ENCODE results near the gene C1orf50.
"Not testable (repeated sequence)": the region's sequence is repeated elsewhere in the genome, so short reads cannot be mapped to it uniquely, and the experiment has no call there.

Gene C1orf50

DNA sequence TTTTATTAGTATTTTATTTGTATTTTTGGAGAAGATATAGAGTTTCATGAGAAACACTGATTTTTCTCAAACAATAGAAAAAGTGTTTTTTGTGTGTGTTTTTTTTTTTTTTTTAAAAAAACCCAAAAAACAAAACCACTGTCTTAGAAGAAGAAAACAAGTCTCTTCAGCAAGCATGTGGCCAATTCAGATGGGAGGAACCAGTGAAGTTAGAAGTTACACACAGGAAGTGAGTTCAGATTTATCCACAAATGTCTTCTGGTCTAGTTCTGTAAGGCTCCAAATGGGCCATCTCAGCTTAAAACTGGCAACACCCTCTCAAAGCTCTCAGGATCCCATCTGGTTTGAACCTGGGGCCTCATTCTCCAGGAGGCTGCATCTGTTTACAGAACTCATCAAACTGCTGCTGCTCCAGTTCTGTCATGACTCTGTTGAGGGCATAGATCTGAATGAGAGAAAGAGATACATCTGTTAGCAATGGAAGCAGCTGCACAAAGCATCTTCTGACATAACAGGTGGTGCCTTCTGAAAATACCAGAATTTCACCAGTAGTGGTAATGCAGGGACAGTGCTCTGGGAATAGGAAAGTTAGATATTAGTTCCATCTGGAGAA, 40.1 kb downstream of the C1orf50 start:
- no peaks in the 10 kb centered on the region for H3K27me3 ChIP-seq (ENCODE audit: insufficient read depth, poor library complexity, severe bottlenecking)
- no peak for TF ChIP-seq POLR2AphosphoS5 (IDR thresholded peaks at IDR 0.05; ENCODE audit: low read depth)
- TF ChIP-seq, protein P1, sequence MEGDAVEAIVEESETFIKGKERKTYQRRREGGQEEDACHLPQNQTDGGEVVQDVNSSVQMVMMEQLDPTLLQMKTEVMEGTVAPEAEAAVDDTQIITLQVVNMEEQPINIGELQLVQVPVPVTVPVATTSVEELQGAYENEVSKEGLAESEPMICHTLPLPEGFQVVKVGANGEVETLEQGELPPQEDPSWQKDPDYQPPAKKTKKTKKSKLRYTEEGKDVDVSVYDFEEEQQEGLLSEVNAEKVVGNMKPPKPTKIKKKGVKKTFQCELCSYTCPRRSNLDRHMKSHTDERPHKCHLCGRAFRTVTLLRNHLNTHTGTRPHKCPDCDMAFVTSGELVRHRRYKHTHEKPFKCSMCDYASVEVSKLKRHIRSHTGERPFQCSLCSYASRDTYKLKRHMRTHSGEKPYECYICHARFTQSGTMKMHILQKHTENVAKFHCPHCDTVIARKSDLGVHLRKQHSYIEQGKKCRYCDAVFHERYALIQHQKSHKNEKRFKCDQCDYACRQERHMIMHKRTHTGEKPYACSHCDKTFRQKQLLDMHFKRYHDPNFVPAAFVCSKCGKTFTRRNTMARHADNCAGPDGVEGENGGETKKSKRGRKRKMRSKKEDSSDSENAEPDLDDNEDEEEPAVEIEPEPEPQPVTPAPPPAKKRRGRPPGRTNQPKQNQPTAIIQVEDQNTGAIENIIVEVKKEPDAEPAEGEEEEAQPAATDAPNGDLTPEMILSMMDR (IDR thresholded peaks at IDR 0.05; ENCODE audit: insufficient read depth, low read length), result no peak
- TF ChIP-seq SPI1 (IDR thresholded peaks at IDR 0.05; ENCODE audit: borderline replicate concordance, low read depth), result no peak
- TF ChIP-seq, protein P2, sequence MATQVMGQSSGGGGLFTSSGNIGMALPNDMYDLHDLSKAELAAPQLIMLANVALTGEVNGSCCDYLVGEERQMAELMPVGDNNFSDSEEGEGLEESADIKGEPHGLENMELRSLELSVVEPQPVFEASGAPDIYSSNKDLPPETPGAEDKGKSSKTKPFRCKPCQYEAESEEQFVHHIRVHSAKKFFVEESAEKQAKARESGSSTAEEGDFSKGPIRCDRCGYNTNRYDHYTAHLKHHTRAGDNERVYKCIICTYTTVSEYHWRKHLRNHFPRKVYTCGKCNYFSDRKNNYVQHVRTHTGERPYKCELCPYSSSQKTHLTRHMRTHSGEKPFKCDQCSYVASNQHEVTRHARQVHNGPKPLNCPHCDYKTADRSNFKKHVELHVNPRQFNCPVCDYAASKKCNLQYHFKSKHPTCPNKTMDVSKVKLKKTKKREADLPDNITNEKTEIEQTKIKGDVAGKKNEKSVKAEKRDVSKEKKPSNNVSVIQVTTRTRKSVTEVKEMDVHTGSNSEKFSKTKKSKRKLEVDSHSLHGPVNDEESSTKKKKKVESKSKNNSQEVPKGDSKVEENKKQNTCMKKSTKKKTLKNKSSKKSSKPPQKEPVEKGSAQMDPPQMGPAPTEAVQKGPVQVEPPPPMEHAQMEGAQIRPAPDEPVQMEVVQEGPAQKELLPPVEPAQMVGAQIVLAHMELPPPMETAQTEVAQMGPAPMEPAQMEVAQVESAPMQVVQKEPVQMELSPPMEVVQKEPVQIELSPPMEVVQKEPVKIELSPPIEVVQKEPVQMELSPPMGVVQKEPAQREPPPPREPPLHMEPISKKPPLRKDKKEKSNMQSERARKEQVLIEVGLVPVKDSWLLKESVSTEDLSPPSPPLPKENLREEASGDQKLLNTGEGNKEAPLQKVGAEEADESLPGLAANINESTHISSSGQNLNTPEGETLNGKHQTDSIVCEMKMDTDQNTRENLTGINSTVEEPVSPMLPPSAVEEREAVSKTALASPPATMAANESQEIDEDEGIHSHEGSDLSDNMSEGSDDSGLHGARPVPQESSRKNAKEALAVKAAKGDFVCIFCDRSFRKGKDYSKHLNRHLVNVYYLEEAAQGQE (IDR thresholded peaks at IDR 0.05; ENCODE audit: insufficient replicate concordance, low read depth), result no peak
- no peak for TF ChIP-seq GABPA (IDR thresholded peaks at IDR 0.05; ENCODE audit: low read depth)
- no peak overlapping the region for H3K4me3 ChIP-seq (replicated peaks; ENCODE audit: insufficient read depth, low read length)
- no peak overlapping the region for H3K27ac ChIP-seq (replicated peaks)
- DNase-seq (ENCODE audit: low read depth in 1 of 2, low spot score in 1 of 2), result no peak

DNA sequence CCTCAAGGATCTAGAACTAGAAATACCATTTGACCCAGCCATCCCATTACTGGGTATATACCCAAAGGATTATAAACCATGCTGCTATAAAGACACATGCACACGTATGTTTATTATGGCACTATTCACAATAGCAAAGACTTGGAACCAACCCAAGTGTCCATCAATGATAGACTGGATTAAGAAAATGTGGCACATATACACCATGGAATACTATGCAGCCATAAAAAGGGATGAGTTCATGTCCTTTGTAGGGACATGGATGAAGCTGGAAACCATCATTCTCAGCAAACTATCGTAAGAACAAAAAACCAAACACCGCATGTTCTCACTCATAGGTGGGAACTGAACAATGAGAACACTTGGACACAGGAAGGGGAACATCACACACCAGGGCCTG, 47.8 kb downstream of the C1orf50 start:
- H3K27ac ChIP-seq (replicated peaks); H3K27me3 ChIP-seq (ENCODE audit: insufficient read depth, poor library complexity, severe bottlenecking); DNase-seq (ENCODE audit: low read depth in 1 of 2, low spot score in 1 of 2); H3K4me3 ChIP-seq (replicated peaks; ENCODE audit: insufficient read depth, low read length): not testable (repeated sequence)

DNA sequence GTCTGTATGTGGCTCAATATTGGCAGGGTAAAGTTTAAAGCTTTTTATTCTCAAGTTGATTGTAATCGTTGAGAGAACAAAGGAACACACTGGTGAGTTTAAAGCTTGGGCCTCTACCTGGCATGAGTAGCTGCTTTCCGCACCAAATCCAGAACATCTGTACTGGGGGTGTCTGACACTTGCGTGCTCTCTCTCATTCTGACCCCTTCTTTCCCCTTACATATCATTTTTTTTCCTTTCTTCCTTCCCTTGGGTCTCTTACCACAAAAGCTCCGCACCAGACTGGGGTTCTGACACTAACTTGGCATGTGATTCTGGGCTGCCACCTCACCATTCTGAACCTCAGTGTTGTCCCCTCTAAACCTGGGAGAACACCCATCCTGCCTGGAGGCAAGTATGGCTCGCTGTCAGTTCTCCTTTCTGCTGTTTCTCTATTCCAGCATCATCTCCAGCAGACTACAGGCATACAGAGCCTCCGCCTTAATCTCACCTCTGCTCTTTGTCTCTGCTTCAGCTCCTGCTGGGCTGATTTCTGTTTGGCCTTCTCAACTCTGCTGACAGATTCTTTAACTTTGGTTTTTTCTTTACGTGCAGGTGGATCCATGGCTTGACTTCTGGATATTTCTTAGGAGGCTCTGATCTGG, 49.0 kb downstream of the C1orf50 start:
- H3K27me3 ChIP-seq (ENCODE audit: insufficient read depth, poor library complexity, severe bottlenecking), result no peaks in the 10 kb centered on the region
- peak overlapping the region; percentile 59 for H3K4me3 ChIP-seq (replicated peaks; ENCODE audit: insufficient read depth, low read length)
- TF ChIP-seq, protein P2 (IDR thresholded peaks at IDR 0.05; ENCODE audit: insufficient replicate concordance, low read depth), result no peak
- TF ChIP-seq SPI1 (IDR thresholded peaks at IDR 0.05; ENCODE audit: borderline replicate concordance, low read depth), result peak; percentile 33; the same call in 1 of the 2 replicates
- peak in 1 of 2 experiments; percentile 15 for DNase-seq (ENCODE audit: low read depth in 1 of 2, low spot score in 1 of 2)
- peak overlapping the region; percentile 98 for H3K27ac ChIP-seq (replicated peaks)

DNA sequence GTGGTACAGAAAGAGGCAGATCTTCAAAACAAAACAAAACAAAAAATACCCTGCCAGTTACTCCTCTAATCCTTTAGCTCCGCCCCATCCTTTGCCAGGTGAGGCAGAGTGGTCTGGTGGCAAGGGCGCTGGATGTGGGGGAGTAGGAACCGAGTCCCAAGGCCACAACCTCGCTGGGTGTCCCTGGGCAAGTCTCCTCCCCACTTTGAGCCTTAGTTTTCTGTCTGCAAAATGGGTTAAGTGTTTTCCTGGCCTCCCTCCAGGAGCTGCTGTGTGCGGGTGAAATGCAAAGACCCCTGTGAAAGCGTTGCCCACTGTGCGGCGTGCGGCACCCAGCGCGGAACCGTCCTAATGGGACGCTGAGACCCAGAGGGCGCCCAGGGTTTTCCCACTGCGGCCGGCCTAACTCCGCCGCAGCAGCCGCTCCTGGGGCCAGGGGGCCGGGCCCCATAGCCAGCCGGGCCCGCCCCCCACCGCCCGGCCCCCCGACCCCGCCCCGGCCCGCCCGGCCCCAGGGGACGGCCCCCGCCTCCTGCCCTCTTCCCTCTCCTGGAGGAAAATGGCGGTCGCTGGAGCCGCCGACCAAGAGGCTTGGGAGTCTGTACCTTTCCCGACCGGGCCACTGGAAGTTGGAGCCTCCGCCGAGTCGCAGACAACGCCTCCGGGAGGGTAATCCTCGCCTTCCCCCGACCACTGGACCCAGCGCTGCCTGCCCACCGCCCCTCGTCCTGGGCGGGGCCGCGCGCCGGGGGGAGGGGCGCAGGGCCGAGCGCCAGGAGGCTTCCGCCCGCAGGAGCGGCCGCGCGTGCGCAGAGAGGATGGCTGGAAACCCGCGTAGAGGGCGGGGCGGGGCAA, 49.8 kb downstream of the C1orf50 start, which contains the start of the genes ERMAP and SVBP:
Gene ERMAP (plus strand): TSS at position 538 of the 855 bp plus-strand sequence. CDS start 13,327 bp downstream, outside the sequence.
Gene SVBP (minus strand): TSS at position 813 of the 855 bp plus-strand sequence. CDS start 853 bp downstream, outside the sequence.
- peak; percentile 69 to 88 for DNase-seq (ENCODE audit: low read depth in 1 of 2, low spot score in 1 of 2)
- TF ChIP-seq SPI1 (IDR thresholded peaks at IDR 0.05; ENCODE audit: borderline replicate concordance, low read depth), result no peak
- TF ChIP-seq POLR2AphosphoS5 (IDR thresholded peaks at IDR 0.05; ENCODE audit: low read depth), result peak; percentile 64
- TF ChIP-seq, protein P2 (IDR thresholded peaks at IDR 0.05; ENCODE audit: insufficient replicate concordance, low read depth), result peak; percentile 27
- no peaks in the 10 kb centered on the region for H3K27me3 ChIP-seq (ENCODE audit: insufficient read depth, poor library complexity, severe bottlenecking)

More for the DNA sequence above, 49.8 kb downstream of the C1orf50 start, which contains the start of the genes ERMAP and SVBP:
- Histone ChIP-seq H3K4me3 (replicated peaks; ENCODE audit: insufficient read depth, low read length) (peak within 1 kb of the TSS; percentile 59), H3K27ac (replicated peaks) (peak within 1 kb of the TSS; percentile 98)

All from HL-60 (cell line).